Left kidney (tissue), 8 donors: ENCODE measurements around the gene MEIOSIN. TPM values are rescaled to one million over a fixed set of nuclear protein-coding genes. Genes with fewer than 3 reads are reported as not detected.
"Not testable (repeated sequence)": the region's sequence is repeated elsewhere in the genome, so short reads cannot be mapped to it uniquely, and the experiment has no call there.

ENCODE experiments used
- DNase-seq: peaks from one replicate; pipeline ENCODE4 v3.0.0-alpha.2; 2013
- long read RNA-seq, 8 donors: transcript quantifications; one replicate each; lab custom pipeline, GENCODE V29; 2026
- polyA plus RNA-seq: library from polyadenylated mRNA; unstranded; fragments of 120-200 nt; gene quantifications from one replicate; pipeline ENCODE4 v1.2.1, GENCODE V29; 2013; ENCODE audit not compliant: insufficient read length

The MEIOSIN gene
- not detected for polyA plus RNA-seq
- long read RNA-seq, donor 1, result 0 reads
- long read RNA-seq, donor 2, result 0 reads
- long read RNA-seq, donor 3, result 0 reads
- long read RNA-seq, donor 4, result 0 reads
- long read RNA-seq, donor 5, result 0 reads
- long read RNA-seq, donor 6, result 0 reads
- long read RNA-seq, donor 7, result 0 reads
- long read RNA-seq, donor 8, result 0 reads

DNA sequence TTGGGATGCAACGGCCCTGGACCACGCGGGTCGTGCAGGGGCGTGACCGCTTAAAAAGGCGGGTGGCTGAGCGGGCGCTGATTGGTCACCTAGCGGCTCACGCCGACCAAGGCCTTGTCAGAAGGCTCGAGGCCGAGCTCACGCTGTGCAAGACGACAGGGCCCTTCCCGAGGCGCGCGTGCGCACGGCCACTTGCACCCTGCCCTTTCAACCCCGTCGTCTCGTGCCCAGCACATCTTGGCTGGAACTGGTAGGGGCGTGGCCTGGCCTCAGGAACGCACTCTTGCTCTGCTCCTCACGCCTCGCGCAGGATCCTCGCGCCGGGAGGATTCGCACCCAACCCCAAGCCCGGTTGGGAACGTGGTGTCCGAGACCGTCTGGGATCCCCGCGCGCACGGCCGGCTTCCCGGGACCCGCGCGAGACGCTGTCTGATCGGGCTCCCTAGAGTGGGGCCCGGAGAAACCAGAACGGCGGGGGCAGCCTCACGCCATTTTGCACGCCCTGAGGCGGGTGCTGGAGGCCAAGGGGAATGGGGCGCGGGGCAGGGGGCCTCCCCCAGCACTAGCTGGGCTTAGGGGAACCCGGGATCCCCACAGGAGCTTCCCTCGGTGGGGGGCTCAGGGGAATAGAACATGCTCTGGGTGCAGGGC is at the start of gene MEIOSIN:
MEIOSIN (plus strand) TSS at position 280 of the 651 bp plus-strand sequence. CDS start 1,938 bp downstream, outside the sequence.
- no peak for DNase-seq

- not testable (repeated sequence) for DNase-seq
Measured at GRCh38 chr19:45685045-45685444, 48.2 kb upstream of the MEIOSIN start.

DNA sequence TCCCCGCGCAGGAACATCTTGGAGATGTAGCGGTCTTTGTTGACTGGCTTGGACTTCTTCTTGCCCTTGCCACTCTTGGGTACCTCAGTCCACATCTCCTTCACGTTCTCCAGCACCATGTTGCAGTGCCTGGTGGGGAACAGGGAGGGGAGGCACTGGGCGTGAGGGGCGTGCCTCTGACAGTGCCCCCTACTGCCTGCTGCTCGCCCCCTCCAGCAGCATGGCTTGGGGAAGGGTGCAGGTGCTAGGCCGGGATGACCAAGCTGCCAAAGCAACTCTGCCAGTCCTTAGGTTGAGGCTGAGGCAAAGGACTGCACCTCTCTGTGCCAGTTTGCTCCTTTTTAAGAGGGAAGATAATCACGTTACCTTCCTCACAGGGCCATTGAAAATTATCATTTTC is 45.6 kb upstream of the MEIOSIN start:
- DNase-seq, result no peak

DNA sequence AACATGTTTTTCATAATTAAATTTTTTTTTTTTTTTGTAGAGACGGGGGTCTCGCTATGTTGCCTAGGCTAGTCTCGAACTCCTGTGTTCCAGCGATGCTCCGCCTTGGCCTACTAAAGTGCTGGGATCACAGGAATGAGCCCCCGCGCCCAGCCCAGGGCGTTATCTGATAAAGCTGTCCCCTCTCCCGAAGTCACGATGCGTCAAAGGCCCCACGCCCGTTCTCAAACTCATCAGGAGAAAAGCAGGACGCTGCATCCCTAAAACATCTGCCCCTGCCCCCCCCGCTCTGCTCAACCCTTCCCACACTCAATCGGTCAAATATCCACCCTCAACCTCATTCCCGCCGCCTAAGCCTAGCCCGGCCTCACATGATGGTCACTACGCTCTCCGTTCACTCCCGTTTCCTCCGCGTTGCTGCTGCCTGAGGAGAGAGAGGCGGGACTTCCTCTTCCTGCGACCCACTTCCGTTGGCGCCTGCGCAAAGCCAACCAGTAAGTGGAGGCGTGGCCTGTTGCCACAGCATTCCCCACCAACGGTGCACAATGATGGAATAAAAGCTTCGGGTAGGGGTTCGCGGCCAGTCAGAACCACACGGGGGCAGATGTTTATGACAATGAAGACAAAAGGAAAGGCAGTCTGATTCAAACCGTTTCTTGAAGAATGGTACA is 41.6 kb upstream of the MEIOSIN start, which contains the start of gene SNRPD2:
SNRPD2 (minus strand) TSS at position 438 of the 671 bp plus-strand sequence; CDS start at position 373, 65 bp downstream.
- DNase-seq, result peak; percentile 96

- peak; percentile 98 for DNase-seq
Measured at GRCh38 chr19:45692187-45693105, 40.8 kb upstream of the MEIOSIN start, which contains the start of gene QPCTL. Gene QPCTL, plus strand, starts transcription at chr19:45692666. Its CDS starts 38 bp downstream, at chr19:45692704.

- peak; percentile 74 for DNase-seq
Measured at GRCh38 chr19:45693106-45693788, 40.0 kb upstream of the MEIOSIN start.

DNA sequence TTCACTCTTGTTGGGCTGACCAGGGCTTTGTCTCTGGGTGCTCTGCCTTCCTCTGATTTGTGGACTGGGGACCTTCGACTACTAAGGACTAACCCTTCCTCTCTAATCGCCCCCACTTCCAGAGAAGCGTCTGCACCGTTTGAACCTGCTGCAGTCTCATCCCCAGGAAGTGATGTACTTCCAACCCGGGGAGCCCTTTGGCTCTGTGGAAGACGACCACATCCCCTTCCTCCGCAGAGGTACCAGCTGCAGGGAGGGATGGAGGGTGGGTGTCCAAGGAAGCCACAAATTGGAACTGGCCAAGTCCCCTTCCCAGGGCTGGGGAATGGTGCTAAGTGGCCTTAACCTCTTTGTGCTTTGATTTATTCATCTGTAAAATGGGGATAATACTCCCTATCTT is 31.6 kb upstream of the MEIOSIN start:
- DNase-seq, result no peak

DNA sequence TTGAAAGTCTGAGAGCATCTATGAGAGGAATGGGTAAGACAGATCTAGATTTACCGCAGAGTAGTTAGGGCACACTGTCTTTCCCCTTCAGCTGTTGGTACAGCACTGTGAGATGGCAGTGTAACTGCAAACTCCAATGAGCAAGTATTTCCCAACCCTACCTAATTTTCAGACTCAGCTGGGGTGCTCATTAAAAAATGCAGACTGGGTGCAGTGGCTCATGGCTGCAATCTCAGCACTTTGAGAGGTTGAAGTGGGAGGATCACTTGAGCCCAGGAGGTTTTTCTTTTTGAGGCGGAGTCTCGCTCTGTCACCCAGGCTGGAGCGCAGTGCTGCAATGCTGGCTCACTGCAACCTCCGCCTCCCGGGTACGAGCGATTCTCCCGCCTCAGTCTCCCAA is 28.1 kb upstream of the MEIOSIN start:
- no peak for DNase-seq

DNA sequence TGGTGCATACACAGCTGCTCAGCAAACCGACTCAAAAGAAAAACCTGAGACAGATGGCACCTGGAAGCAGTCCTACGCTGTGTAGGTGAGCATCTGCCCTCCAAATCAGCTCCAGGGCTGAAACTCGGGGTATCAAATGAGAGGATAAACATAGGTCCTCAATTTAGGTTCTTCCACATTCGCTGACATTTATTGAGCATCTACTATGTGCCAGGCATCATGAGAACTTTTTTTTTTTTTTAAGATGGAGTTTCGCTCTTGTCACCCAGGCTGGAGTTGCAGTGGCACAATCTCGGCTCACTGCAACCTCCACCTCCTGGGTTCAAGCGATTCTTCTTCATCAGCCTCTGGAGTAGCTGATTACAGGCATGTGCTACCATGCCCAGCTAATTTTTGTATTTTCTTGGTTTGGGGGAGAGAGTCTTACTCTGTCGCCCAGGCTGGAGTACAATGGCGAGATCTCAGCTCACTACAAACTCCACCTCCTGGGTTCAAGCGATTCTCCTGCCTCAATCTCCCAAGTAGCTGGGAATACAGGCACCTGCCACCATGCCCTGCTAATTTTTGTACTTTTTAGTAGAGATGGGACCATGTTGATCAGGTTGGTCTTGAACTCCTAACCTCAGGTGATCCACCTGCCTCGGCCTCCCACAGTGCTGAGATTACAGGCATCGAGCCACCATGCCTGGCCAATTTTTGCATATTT is 27.4 kb upstream of the MEIOSIN start:
- DNase-seq, result no peak

GRCh38 chr19:45710356-45711130 is 22.7 kb upstream of the MEIOSIN start:
- no peak for DNase-seq

- DNase-seq, result no peak
Measured at GRCh38 chr19:45711851-45712698, 21.2 kb upstream of the MEIOSIN start.

DNA sequence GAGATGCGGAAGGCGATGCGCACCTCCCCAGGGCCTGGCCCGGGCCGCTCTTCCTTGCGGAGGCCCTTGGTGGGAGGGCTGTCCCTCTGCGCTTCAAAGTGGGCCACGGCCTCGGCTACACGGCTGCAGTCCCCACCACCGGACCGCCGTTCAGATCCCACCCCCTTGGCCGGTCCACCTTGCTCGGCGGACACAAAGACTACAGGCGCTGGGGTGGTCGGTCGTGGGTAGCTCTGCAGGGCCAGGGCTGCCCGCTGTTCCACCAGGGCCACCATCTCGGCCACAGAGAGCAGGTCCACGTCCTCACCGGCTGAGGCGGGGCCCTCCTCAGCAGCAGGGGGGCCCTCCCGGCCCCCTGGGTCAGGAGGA is 20.6 kb upstream of the MEIOSIN start:
- no peak for DNase-seq

DNA sequence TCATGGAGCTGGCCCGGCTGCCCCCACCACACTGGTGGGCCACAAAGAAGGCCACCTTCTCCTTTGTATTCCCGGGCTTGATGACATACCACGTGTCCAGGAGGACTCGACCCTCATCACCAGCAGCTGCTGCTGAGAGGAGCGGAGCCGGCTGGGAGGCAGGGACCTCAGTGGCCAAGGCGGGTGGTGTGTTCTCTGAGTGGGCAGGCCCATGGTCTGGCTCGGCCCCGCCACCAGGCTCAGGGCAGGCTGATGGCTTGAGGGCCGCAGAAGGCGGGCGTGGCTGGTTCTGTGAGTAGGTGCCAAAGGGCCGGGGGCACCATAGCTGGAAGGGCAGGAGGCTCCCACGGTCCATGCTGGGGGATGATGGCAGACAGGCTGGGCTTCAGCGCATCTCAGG is 20.1 kb upstream of the MEIOSIN start:
- DNase-seq, result no peak

GRCh38 chr19:45715139-45715538 is 18.1 kb upstream of the MEIOSIN start:
- no peak for DNase-seq

DNA sequence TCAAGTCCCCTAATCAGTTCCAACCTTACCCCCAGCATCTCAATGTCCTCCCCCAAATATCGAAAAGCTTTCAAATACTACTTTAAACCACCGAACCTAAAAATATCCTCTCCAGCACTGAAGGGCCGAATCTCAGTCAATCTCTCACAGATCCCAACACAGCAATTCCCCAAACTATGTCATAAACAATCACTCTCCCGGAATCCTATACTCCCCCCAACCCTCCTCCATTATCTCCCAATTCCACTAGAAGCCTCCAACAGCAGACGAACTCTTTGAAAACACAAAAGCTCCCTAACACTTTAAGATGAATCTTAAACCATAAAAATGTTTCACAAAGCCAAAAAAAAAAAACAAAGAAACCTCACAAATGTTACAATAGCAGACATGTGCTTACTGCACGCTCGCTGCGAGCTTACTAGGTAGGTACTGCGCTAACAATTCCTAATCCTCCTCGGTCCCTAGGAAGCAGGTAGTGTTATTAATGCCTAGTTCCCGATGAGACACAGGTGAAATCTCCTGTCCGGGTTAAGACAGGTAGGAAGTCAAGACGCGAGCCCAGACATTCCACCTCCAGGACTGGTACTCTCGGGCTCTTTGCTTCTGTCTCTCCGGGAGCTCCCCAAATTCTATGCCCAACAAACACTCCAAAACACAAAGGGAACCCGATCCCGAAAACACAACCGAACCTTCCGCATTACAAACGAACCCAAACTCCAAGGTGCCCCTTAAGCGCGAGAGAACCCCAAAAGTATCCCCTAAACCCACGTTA is 16.7 kb upstream of the MEIOSIN start:
- DNase-seq, result no peak

GRCh38 chr19:45717131-45717982 is 15.9 kb upstream of the MEIOSIN start:
- DNase-seq, result peak; percentile 99

DNA sequence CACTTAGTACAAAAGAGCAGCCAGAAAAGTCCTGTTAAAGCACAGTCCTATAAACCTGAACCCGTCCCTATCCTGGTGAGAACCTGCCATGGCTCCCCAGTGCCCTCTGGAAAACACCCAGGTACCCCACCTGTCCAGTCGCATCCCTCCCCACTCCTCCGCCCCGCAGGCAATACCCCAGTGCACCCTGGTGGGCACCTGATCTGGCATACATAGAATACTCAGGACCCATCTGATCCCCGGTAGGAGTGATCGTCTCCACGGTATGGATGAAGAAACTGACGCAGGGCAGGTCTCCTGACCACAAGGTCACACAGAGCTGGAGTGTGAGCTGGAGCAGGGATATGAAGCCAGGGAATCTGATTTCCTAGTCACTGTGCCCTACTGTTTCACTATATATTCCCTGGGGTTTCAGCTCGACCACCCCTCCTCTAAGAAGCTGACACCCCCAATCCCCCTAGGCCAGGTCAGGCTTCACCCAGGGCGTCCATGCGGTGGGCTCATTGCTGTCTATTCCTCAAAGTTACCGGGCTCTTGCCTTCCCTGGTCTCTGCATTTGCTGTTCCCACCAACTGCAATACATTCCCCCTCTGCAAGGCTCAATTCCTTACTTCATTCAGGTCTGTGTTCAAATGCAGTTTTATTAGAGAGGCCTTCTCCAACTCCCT is 15.1 kb upstream of the MEIOSIN start:
- no peak for DNase-seq
